Measurements from ENCODE around the gene FYB1.

Gene FYB1

DNA sequence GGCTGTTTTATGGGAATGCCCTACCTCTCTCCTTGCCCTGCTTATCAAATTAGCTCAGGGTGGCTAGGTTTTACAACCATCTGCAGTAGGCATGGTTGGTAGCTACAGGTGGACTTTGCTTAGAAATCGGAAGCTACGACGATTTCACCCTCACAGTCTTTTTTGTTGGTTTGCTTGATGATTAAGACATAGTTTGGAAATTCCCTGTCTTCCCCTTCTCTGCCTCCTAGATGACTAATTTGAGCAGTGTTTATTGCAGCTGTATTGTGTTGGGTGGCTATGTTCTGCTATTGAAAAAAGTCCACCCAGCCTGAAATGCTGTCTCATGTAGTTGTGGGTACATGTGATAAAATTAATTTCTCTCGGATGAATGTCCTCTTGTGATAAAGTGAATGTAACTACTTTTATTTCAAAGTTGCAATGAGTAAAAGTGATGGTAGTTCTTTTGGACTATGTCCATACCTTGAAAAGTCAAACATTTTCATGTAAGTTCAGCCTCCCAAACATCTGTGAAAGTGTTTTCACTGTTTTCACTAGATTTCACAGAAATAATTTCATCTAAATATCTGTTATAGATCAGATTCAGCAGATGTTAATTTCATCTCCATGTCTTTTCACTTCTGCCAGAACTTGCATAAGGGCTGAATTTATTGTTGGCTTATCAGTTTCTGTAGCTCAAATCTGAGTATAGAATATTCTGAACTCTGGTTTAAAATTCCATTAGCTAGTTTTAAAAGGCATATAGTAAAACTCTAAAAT lies 37.3 kb upstream of the FYB1 start:
- no peak overlapping the region for H3K4me3 ChIP-seq (ENCODE audit: low read depth, low read length)
- DNase-seq (ENCODE audit: low read depth), result no peak
- TF ChIP-seq, protein P1, sequence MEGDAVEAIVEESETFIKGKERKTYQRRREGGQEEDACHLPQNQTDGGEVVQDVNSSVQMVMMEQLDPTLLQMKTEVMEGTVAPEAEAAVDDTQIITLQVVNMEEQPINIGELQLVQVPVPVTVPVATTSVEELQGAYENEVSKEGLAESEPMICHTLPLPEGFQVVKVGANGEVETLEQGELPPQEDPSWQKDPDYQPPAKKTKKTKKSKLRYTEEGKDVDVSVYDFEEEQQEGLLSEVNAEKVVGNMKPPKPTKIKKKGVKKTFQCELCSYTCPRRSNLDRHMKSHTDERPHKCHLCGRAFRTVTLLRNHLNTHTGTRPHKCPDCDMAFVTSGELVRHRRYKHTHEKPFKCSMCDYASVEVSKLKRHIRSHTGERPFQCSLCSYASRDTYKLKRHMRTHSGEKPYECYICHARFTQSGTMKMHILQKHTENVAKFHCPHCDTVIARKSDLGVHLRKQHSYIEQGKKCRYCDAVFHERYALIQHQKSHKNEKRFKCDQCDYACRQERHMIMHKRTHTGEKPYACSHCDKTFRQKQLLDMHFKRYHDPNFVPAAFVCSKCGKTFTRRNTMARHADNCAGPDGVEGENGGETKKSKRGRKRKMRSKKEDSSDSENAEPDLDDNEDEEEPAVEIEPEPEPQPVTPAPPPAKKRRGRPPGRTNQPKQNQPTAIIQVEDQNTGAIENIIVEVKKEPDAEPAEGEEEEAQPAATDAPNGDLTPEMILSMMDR (IDR thresholded peaks at IDR 0.05; ENCODE audit: control insufficient read depth, extremely low read depth, insufficient read depth), result no peak

DNA sequence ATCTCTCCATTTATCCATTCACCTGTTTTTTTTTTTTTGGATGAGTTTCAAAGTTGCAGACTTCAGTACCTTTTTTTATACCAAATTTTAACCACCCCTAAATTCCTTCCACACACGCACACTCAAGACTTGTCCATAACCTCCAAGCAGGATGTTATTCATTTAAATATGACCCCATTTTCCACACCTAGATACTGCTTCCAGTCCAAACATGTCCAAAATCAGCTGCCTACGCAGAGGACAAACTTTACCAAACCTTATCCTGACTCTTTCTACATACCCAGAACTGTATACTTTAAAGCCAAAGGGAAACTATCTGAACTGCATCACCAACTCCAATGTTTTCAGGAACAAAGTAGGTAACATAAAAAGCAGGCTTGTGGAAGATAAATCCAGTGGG lies 36.0 kb upstream of the FYB1 start:
- TF ChIP-seq, protein P1 (IDR thresholded peaks at IDR 0.05; ENCODE audit: control insufficient read depth, extremely low read depth, insufficient read depth), result no peak
- H3K4me3 ChIP-seq (ENCODE audit: low read depth, low read length), result no peak overlapping the region

DNA sequence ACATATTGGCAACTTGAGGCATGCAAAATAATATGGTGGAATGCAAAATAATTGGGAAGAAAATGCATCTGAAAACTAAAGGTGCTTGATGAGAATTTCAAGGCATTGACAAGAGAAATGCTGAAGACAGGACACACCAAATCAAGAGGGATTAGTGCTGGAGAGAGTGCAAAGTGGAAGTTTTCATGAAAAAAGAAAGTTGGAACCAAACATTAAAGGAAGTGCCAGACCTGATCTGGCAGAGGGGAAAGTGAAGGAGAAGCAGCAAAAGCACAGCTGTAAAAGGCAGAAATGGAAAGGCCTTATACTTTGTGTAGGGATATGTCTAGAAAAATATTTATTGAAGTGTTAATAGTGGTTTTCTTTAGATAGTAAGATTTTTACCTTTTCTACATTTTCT lies 35.3 kb upstream of the FYB1 start:
- no peak for DNase-seq (ENCODE audit: low read depth)
- TF ChIP-seq, protein P1 (IDR thresholded peaks at IDR 0.05; ENCODE audit: control insufficient read depth, extremely low read depth, insufficient read depth), result no peak
- H3K4me3 ChIP-seq (ENCODE audit: low read depth, low read length), result no peak overlapping the region

More for the DNA sequence above, 36.0 kb upstream of the FYB1 start:
- no peak for DNase-seq (ENCODE audit: low read depth)

DNA sequence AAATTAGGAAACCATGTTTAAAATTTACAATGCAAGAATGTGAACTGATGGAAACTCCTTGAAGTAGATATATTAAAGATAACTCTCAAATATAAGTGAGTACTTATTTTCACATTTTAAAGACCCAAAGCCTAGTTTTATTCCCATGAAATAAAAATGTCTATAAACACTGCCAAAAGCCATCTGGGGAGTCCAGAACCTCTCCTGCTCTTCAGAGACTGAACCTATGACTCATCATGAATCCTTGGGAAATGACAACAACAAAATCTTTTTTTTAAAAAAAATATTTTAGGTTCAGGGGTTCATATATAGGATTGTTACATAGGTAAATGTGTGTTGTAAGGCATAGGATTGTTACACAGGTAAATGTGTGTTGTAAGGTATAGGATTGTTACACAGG lies 33.8 kb upstream of the FYB1 start:
- TF ChIP-seq, protein P1 (IDR thresholded peaks at IDR 0.05; ENCODE audit: control insufficient read depth, extremely low read depth, insufficient read depth), result no peak
- no peak for DNase-seq (ENCODE audit: low read depth)
- H3K4me3 ChIP-seq (ENCODE audit: low read depth, low read length), result no peak overlapping the region

DNA sequence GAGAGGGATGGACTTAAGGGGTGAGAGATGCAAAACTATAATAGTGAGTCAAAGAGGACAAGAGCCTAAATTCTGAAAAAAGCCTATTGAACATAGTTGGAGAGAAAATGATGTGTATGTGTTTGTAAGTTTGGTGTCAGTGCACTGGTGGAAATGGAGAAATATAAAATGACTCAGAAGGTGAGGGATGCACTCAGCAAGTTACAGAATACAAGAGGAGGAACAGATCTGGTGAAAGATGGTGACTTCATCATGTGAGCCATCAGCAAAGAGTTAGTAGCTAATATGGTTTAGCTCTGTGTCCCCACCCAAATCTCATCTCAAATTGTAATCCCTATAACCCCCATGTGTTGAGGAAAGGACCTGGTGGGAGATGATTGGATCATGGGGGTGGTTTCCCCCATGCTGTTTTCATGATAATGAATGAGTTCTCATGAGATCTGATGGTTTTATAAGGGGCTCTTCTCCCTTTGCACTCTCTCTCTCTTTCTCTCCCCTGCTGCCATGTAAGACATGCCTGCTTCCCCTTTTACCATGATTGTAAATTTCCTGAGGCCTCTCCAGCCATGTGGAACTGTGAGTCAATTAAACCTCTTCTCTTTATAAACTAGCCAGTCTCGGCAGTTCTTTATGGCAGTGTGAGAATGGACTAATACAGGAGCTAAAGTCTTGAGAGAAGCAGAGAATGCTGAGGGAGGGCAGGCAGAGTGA lies 30.4 kb upstream of the FYB1 start:
- no peak for DNase-seq (ENCODE audit: low read depth)
- TF ChIP-seq, protein P1 (IDR thresholded peaks at IDR 0.05; ENCODE audit: control insufficient read depth, extremely low read depth, insufficient read depth), result no peak
- no peak overlapping the region for H3K4me3 ChIP-seq (ENCODE audit: low read depth, low read length)

DNA sequence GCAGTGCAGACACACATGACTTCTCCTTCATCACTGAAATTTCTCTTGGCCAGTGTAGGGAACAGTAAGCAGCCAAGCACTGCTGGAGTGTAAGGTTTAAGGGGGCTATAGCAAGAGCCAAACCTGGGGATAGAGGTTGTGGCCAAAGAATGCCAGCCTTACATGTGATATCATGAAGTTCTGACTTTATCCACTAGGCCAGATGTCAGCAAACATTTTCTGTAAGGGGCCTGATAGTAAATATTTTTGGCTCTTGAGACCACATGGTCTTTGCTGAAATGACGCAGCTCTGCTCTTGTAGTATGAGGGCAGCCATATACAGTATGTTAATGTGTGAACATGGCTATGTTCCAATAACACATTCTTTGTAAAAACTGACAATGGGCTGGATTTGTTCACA lies 29.7 kb upstream of the FYB1 start:
- TF ChIP-seq, protein P1 (IDR thresholded peaks at IDR 0.05; ENCODE audit: control insufficient read depth, extremely low read depth, insufficient read depth), result no peak
- no peak overlapping the region for H3K4me3 ChIP-seq (ENCODE audit: low read depth, low read length)
- no peak for DNase-seq (ENCODE audit: low read depth)
